IgD-negative memory B cell (primary cell): ENCODE measurements around the gene RAD9B. TPM values are rescaled to one million over a fixed set of nuclear protein-coding genes. Genes with fewer than 3 reads are reported as not detected.

Source experiments
- polyA plus RNA-seq: library from polyadenylated mRNA; unstranded; fragments of 300-500 nt; fragmentation: Illumina TruSeq; gene quantifications from one replicate; pipeline ENCODE4 v1.2.3, GENCODE V29; 2021

The RAD9B gene
- polyA plus RNA-seq, 1 donor from 2014 or later, result 0.75 TPM

Other genes starting within 250 kb of the RAD9B start
- gene ATP2A2, start 221.1 kb upstream of the RAD9B start, polyA plus RNA-seq, result 3.5 TPM
- gene ANAPC7, start 98.6 kb upstream of the RAD9B start, polyA plus RNA-seq, result 24.9 TPM
- gene ARPC3, start 52.0 kb upstream of the RAD9B start, polyA plus RNA-seq, result 1,315 TPM
- gene GPN3, start 34.1 kb upstream of the RAD9B start, polyA plus RNA-seq, result 31.1 TPM
- 10.5 TPM for gene FAM216A, start 33.5 kb upstream of the RAD9B start, polyA plus RNA-seq
- gene VPS29, start 220 bp upstream of the RAD9B start, polyA plus RNA-seq, result 123 TPM
- 10.1 TPM for gene PPTC7, start 81.0 kb downstream of the RAD9B start, polyA plus RNA-seq
- 24.2 TPM for gene TCTN1, start 111.8 kb downstream of the RAD9B start, polyA plus RNA-seq
- 441 TPM for gene HVCN1, start 186.8 kb downstream of the RAD9B start, polyA plus RNA-seq
- gene PPP1CC, start 240.6 kb downstream of the RAD9B start, polyA plus RNA-seq, result 184 TPM